ENCODE measurements around the gene EME1.

Gene EME1

DNA sequence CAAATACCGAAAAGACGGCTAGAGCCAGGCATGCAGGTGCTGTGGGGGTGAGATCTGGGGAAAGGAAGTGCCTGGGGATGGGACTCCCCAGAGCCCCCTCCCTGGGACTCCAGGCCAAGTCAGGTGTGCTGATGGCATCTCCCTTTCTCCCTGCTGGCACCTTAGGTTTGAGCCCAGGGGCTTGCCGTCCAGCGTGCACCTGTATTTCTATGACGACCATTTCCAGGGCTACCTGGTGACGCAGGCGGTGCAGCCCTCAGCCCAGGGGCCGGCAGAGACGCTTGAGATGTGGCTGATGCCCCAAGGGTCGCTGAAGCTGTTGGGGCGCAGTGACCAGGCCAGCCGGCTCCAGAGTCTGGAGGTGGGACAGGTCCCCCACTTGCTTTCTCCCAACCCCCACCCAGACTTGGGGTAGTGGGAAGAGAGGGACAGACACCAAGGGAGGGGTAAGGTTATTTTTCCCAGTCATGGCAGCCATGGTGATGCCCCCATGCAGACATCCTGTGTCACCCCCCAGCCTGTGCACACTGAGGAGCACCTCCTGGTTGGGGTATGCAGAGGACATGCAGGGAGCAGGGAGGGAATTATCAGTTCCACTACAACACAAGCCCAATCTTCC lies 16.0 kb upstream of the EME1 start:
- H3K36me3 ChIP-seq (ENCODE audit: control insufficient read depth in 1 of 2, insufficient read depth in 2 of 2, low read length in 2 of 2) = peaks cover 34 to 66% of the 10 kb centered on the region in 2 donors
- no peak overlapping the region for H3K27ac ChIP-seq (ENCODE audit: low read depth, low read length)
- no peaks in the 10 kb centered on the region for H3K9me3 ChIP-seq (ENCODE audit: control insufficient read depth in 1 of 2, low read length in 2 of 2)
- no peak overlapping the region for H3K4me3 ChIP-seq (ENCODE audit: low read depth in 1 of 2, low read length in 2 of 2)
- H3K4me1 ChIP-seq (ENCODE audit: control insufficient read depth in 1 of 2, insufficient read depth in 2 of 2, low read length in 2 of 2) = peaks cover under 1 to 4% of the 10 kb centered on the region in 2 donors
- H3K9ac ChIP-seq (ENCODE audit: low read depth in 1 of 2, low read length in 2 of 2) = no peak overlapping the region
- H3K27me3 ChIP-seq (ENCODE audit: control insufficient read depth in 1 of 2, insufficient read depth in 2 of 2, low read length in 2 of 2) = no peaks in the 10 kb centered on the region

- Histone ChIP-seq H3K4me1 (ENCODE audit: control insufficient read depth in 1 of 2, insufficient read depth in 2 of 2, low read length in 2 of 2) (peaks cover 7% of the 10 kb centered on the region in 2 donors), H3K9ac (ENCODE audit: low read depth in 1 of 2, low read length in 2 of 2) (no peak overlapping the region), H3K9me3 (ENCODE audit: control insufficient read depth in 1 of 2, low read length in 2 of 2) (no peaks in the 10 kb centered on the region), H3K27ac (ENCODE audit: low read depth, low read length) (no peak overlapping the region), H3K27me3 (ENCODE audit: control insufficient read depth in 1 of 2, insufficient read depth in 2 of 2, low read length in 2 of 2) (no peaks in the 10 kb centered on the region), H3K4me3 (ENCODE audit: low read depth in 1 of 2, low read length in 2 of 2) (no peak overlapping the region), H3K36me3 (ENCODE audit: control insufficient read depth in 1 of 2, insufficient read depth in 2 of 2, low read length in 2 of 2) (peaks cover 34 to 66% of the 10 kb centered on the region in 2 donors)
Observed at GRCh38 chr17:50358177-50358576, 14.9 kb upstream of the EME1 start.

DNA sequence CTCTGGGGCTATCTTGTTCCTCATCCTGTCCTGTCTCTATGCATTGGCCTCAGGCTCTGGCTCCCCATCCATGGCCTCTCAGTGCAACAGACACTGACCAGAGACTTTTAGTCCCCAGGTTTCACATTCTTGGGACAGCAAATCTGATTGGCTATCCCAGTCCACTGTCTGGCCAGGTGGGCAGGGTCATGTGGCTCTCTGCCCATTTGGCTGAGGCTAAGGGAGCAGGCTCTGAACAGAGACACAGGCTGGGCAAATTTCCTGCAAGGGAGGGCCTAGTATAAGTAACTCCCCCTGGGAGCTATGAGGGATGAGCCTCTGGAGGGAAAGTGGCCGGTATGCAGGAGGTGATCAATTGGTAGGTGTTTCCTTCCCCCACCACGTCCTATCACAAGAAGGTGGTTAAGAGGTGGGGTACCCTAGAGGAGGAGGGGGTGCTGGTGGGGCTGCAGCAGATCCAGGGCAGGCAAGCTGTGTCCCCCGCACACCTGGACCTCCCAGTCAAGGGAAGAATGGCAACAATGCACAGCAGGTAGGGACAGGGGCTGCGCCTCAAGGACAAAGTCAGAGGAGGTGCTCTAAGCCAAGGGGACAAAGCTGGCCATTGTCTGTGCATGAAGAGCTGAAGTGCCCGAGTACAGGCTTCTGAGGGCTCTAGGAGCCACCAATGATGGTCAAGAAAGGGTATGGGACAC lies 13.9 kb upstream of the EME1 start:
- no peaks in the 10 kb centered on the region for H3K9me3 ChIP-seq (ENCODE audit: control insufficient read depth in 1 of 2, low read length in 2 of 2)
- H3K27me3 ChIP-seq (ENCODE audit: control insufficient read depth in 1 of 2, insufficient read depth in 2 of 2, low read length in 2 of 2) = no peaks in the 10 kb centered on the region
- no peak overlapping the region for H3K27ac ChIP-seq (ENCODE audit: low read depth, low read length)
- no peak overlapping the region for H3K4me3 ChIP-seq (ENCODE audit: low read depth in 1 of 2, low read length in 2 of 2)
- peaks cover 34 to 58% of the 10 kb centered on the region in 2 donors for H3K36me3 ChIP-seq (ENCODE audit: control insufficient read depth in 1 of 2, insufficient read depth in 2 of 2, low read length in 2 of 2)
- no peak overlapping the region for H3K9ac ChIP-seq (ENCODE audit: low read depth in 1 of 2, low read length in 2 of 2)
- peaks cover 7 to 9% of the 10 kb centered on the region in 2 donors for H3K4me1 ChIP-seq (ENCODE audit: control insufficient read depth in 1 of 2, insufficient read depth in 2 of 2, low read length in 2 of 2)

DNA sequence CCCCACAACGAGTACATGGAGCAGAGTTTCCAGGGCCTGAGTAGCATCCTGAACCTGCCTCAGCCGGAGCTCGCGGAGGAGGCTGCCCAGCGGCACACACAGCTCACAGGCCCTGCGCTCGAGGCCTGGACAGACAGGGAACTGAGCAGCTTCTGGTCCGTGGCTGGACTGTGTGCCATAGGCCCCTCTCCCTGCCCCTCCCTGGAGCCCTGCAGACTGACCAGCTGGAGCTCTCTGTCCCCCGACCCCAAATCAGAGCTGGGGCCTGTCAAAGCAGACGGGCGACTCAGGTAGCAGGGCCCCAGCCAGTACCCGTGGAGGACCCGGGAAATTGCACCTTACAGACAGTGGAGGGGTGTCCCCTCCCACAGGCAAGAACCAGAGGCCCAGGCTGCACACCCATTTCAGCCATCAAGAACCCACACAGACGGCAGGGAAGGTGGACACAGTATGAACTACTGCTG lies 13.0 kb upstream of the EME1 start:
- peaks cover 25 to 55% of the 10 kb centered on the region in 2 donors for H3K36me3 ChIP-seq (ENCODE audit: control insufficient read depth in 1 of 2, insufficient read depth in 2 of 2, low read length in 2 of 2)
- H3K27ac ChIP-seq (ENCODE audit: low read depth, low read length) = no peak overlapping the region
- H3K27me3 ChIP-seq (ENCODE audit: control insufficient read depth in 1 of 2, insufficient read depth in 2 of 2, low read length in 2 of 2) = no peaks in the 10 kb centered on the region
- no peak overlapping the region for H3K9ac ChIP-seq (ENCODE audit: low read depth in 1 of 2, low read length in 2 of 2)
- no peaks in the 10 kb centered on the region for H3K9me3 ChIP-seq (ENCODE audit: control insufficient read depth in 1 of 2, low read length in 2 of 2)
- peaks cover 7 to 12% of the 10 kb centered on the region in 2 donors for H3K4me1 ChIP-seq (ENCODE audit: control insufficient read depth in 1 of 2, insufficient read depth in 2 of 2, low read length in 2 of 2)
- H3K4me3 ChIP-seq (ENCODE audit: low read depth in 1 of 2, low read length in 2 of 2) = no peak overlapping the region

GRCh38 chr17:50360486-50361115 lies 12.4 kb upstream of the EME1 start:
- Histone ChIP-seq H3K9ac (ENCODE audit: low read depth in 1 of 2, low read length in 2 of 2) (no peak overlapping the region), H3K4me1 (ENCODE audit: control insufficient read depth in 1 of 2, insufficient read depth in 2 of 2, low read length in 2 of 2) (peaks cover 7 to 12% of the 10 kb centered on the region in 2 donors), H3K9me3 (ENCODE audit: control insufficient read depth in 1 of 2, low read length in 2 of 2) (no peaks in the 10 kb centered on the region), H3K27ac (ENCODE audit: low read depth, low read length) (no peak overlapping the region), H3K27me3 (ENCODE audit: control insufficient read depth in 1 of 2, insufficient read depth in 2 of 2, low read length in 2 of 2) (no peaks in the 10 kb centered on the region), H3K36me3 (ENCODE audit: control insufficient read depth in 1 of 2, insufficient read depth in 2 of 2, low read length in 2 of 2) (peaks cover 20 to 49% of the 10 kb centered on the region in 2 donors), H3K4me3 (ENCODE audit: low read depth in 1 of 2, low read length in 2 of 2) (no peak overlapping the region)

- Histone ChIP-seq H3K4me3 (ENCODE audit: low read depth in 1 of 2, low read length in 2 of 2) (no peak overlapping the region), H3K4me1 (ENCODE audit: control insufficient read depth in 1 of 2, insufficient read depth in 2 of 2, low read length in 2 of 2) (peaks cover 7 to 12% of the 10 kb centered on the region in 2 donors), H3K9me3 (ENCODE audit: control insufficient read depth in 1 of 2, low read length in 2 of 2) (no peaks in the 10 kb centered on the region), H3K27me3 (ENCODE audit: control insufficient read depth in 1 of 2, insufficient read depth in 2 of 2, low read length in 2 of 2) (no peaks in the 10 kb centered on the region), H3K27ac (ENCODE audit: low read depth, low read length) (no peak overlapping the region), H3K9ac (ENCODE audit: low read depth in 1 of 2, low read length in 2 of 2) (no peak overlapping the region), H3K36me3 (ENCODE audit: control insufficient read depth in 1 of 2, insufficient read depth in 2 of 2, low read length in 2 of 2) (peaks cover 14 to 48% of the 10 kb centered on the region in 2 donors)
Observed at GRCh38 chr17:50361561-50362480, 11.2 kb upstream of the EME1 start.

DNA sequence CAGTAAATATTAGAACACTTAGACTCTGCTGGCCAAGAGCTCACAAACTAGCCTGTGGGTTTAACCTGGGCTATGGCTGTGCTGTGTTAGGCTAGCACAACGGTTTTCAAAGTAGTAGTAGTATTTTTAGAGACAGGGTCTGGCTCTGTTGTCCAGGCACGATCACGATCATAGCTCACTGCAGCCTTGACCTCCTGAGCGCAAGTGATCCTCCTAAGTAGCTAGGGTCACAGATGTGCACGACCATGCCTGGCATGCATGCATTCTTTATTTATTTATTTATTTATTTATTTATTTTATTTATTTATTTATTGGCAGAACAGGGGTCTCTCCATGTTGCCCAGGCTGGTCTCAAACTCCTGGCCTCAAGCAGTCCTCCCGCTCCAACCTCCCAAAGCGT lies 10.4 kb upstream of the EME1 start:
- no peak overlapping the region for H3K4me3 ChIP-seq (ENCODE audit: low read depth in 1 of 2, low read length in 2 of 2)
- H3K36me3 ChIP-seq (ENCODE audit: control insufficient read depth in 1 of 2, insufficient read depth in 2 of 2, low read length in 2 of 2) = peaks cover 9 to 51% of the 10 kb centered on the region in 2 donors
- no peak overlapping the region for H3K27ac ChIP-seq (ENCODE audit: low read depth, low read length)
- peaks cover 7 to 12% of the 10 kb centered on the region in 2 donors for H3K4me1 ChIP-seq (ENCODE audit: control insufficient read depth in 1 of 2, insufficient read depth in 2 of 2, low read length in 2 of 2)
- H3K9ac ChIP-seq (ENCODE audit: low read depth in 1 of 2, low read length in 2 of 2) = no peak overlapping the region
- H3K9me3 ChIP-seq (ENCODE audit: control insufficient read depth in 1 of 2, low read length in 2 of 2) = no peaks in the 10 kb centered on the region
- no peaks in the 10 kb centered on the region for H3K27me3 ChIP-seq (ENCODE audit: control insufficient read depth in 1 of 2, insufficient read depth in 2 of 2, low read length in 2 of 2)

GRCh38 chr17:50363217-50364060 lies 9.6 kb upstream of the EME1 start:
- no peak overlapping the region for H3K9ac ChIP-seq (ENCODE audit: low read depth in 1 of 2, low read length in 2 of 2)
- no peaks in the 10 kb centered on the region for H3K27me3 ChIP-seq (ENCODE audit: control insufficient read depth in 1 of 2, insufficient read depth in 2 of 2, low read length in 2 of 2)
- H3K4me3 ChIP-seq (ENCODE audit: low read depth in 1 of 2, low read length in 2 of 2) = no peak overlapping the region
- H3K27ac ChIP-seq (ENCODE audit: low read depth, low read length) = no peak overlapping the region
- H3K4me1 ChIP-seq (ENCODE audit: control insufficient read depth in 1 of 2, insufficient read depth in 2 of 2, low read length in 2 of 2) = peaks cover 7 to 12% of the 10 kb centered on the region in 2 donors
- no peaks in the 10 kb centered on the region for H3K9me3 ChIP-seq (ENCODE audit: control insufficient read depth in 1 of 2, low read length in 2 of 2)
- H3K36me3 ChIP-seq (ENCODE audit: control insufficient read depth in 1 of 2, insufficient read depth in 2 of 2, low read length in 2 of 2) = peaks cover 12 to 51% of the 10 kb centered on the region in 2 donors

DNA sequence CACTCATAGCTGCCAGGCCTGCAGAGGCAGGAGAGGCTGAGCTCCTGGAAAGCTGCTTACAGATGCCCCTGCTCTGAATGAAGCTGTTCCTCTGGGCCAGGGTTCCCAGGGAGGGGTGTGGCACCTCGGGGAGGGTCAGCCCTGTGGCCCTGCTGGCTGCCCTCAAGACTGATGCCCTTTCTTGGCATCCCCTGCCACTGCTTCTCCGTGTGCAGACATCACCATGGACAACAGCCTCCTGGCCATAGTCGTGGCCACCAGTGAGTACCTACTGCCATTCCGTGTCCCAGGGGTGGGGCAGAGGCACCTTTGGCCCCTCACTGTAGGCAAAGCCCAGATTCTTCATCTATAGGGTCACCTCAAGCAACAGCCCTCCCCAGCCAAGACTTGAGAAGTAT lies 9.0 kb upstream of the EME1 start:
- Histone ChIP-seq H3K9ac (ENCODE audit: low read depth in 1 of 2, low read length in 2 of 2) (no peak overlapping the region), H3K27ac (ENCODE audit: low read depth, low read length) (no peak overlapping the region), H3K36me3 (ENCODE audit: control insufficient read depth in 1 of 2, insufficient read depth in 2 of 2, low read length in 2 of 2) (peaks cover 16 to 51% of the 10 kb centered on the region in 2 donors), H3K4me3 (ENCODE audit: low read depth in 1 of 2, low read length in 2 of 2) (no peak overlapping the region), H3K9me3 (ENCODE audit: control insufficient read depth in 1 of 2, low read length in 2 of 2) (no peaks in the 10 kb centered on the region), H3K4me1 (ENCODE audit: control insufficient read depth in 1 of 2, insufficient read depth in 2 of 2, low read length in 2 of 2) (peaks cover 7 to 12% of the 10 kb centered on the region in 2 donors), H3K27me3 (ENCODE audit: control insufficient read depth in 1 of 2, insufficient read depth in 2 of 2, low read length in 2 of 2) (no peaks in the 10 kb centered on the region)

Data from duodenal mucosa (tissue), 2 donors.